GM21447 (cell line): ENCODE data around the gene DNAH2.
A peak's percentile ranks its signal among the peaks of the same experiment; 100 is the strongest.

Source experiments
- ATAC-seq: cut with Tn5 transposase; IDR thresholded peaks from one replicate; pipeline ENCODE4 v1.9.1; 2021; ENCODE audit not compliant: unreplicated experiment

DNAH2 gene

DNA sequence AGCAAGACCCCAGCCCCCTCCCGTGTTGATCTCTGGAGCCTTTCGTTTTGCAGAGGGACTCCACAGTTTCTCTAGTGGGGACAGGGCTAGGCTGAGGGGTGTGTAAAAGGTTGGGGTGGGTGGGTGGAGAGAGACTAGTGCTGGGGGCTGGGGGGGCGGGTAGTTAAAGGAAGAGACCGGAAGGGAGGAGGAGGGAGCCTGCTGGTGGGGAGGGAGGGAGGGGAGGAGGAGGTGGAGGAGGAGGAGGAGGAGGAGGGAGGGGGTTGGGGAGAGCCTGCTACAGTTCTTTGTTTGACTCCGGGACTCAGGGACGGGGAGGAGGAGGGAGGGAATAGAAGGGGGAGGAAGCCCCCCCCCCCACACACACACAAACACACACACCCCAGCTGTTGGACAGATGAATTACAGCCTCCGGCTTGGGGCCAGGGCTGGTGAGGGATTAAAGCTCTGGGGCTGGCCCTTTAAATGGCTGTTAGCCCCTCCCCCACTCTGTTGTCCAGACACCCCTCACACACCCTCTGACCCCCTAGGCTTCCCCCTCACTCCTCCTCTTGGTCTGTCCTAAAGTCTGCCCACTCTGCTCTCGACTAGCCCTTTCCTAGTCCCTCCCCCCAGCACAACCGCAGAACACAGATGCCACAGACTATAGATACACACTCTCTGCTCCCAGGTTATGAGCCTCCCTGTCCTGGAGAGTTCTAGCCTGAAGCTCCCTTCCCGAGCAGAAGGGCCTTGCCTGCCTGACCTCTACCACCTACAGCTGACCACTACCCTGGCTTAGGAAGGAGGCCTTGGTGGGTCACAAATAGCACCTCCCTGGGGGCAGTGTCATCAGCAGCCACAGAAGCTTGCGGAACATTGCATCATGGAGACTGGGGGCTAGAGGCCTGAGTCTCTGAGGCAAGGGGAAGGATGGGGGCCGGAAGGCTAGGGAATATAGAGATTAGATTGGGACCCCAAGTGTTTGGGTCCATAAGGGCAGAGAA is 120.8 kb downstream of the DNAH2 start:
- ATAC-seq: no peak

DNA sequence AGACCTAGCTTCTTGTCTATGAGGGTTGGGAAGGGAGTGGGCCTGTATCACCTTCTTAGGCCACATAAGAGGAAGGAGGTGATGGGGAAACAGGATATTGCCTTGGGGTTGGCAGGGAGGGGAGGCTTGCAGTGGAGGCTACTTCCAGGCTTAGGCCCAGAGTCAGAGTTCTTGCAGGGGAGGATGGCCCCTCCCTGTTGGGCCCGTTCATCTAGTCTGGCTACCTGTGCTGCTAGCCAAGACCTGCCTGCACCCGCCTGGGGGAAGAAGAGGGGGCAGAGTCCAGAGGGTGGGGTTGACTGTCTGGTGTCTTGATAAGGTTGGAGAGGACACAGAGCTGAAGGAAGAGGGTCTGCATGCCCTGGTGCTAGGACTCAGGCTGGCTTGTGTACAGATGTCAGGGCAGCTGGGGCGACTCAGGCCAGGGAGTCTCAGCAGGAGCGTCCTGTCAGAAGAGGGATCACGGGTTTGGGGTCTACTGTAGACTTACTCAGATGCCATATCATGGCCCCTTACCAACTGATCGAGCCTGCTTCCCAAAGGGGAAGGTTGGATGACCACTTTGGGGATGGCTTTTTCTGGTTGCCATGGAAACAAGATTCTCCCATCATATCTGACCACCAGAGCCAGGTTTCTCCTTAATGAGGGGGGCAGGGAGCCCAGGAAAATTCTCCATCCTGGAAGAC is 121.8 kb downstream of the DNAH2 start:
- ATAC-seq: no peak

DNA sequence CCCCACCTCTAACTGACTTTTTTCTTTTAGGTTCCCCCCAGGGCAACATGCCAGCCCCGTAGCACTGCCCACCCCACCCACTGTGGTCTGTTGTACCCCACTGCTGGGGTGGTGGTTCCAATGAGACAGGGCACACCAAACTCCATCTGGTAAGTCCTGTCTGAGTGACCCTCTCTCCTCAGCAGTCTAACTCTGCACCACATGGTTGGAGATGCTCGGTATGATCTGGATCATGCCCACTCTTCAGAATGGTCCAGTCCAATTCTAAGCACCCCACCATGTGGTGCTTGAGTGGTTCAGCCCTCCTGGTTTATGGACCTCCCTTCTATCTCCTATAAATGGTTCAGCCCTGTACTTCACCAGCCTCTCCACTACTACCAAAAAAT is 122.3 kb downstream of the DNAH2 start:
- ATAC-seq: no peak

DNA sequence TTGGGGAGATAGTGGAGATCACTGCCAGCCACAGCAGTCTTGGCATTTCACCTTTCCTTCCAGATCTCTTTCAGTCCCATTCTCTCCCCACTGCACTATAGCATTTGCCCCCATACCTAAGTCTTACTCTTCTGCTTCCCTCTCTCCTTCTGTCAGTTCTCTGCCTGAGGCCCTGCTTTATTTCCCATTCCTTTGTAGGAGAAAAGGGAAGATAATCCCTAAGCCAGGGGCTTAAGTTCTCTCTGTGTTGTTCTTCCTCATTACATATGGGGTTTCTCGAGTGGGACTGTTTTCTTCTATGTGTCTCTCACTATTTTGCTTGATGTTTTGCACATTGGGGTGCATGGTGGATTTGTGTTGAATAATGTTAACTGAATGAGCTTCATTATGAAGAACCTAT is 122.9 kb downstream of the DNAH2 start:
- no peak for ATAC-seq

DNA sequence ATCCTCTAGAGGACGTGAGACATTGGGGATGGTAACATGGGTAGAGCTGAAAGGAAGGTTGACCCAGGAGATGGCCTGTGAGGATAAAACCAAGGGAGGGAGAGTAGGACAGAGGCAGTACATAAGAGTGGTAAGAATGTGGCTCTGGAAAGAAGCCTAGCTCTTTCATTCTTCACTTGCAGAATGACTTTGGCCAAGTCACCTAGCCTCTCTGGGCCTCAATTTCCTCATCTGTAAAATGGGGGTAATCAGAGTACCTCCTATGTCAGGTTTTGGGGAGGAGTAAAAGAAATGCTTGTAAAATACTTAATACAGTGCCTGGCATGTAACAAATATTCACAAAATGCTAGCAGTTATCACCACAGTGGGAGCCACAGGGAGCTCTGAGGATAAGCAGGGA is 123.3 kb downstream of the DNAH2 start:
- no peak for ATAC-seq

DNA sequence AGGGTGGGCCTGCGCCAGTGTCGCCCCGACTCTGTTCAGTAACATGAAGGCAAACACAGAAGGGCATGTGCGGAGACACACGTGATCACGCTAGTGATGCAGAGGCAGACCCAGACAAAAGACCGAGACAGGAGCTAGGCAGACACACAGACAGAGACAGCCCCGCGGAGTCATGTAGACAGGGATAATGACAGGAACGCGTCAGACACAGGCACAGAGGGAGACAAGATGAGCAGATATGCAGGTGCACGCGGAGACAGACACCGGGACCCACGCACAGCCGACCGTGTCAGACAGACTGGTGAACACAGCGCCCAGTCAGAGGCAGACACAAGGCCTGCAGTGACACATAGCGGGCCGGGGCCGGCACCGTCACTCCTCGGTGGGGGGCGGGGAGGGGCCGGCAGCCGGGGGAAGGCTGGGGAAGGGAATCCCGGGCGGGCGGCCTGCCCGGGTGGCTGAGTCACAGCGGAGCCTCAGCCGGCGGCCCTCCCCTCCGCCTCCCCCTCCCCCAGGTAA is 123.9 kb downstream of the DNAH2 start:
- peak; percentile 2 for ATAC-seq

DNA sequence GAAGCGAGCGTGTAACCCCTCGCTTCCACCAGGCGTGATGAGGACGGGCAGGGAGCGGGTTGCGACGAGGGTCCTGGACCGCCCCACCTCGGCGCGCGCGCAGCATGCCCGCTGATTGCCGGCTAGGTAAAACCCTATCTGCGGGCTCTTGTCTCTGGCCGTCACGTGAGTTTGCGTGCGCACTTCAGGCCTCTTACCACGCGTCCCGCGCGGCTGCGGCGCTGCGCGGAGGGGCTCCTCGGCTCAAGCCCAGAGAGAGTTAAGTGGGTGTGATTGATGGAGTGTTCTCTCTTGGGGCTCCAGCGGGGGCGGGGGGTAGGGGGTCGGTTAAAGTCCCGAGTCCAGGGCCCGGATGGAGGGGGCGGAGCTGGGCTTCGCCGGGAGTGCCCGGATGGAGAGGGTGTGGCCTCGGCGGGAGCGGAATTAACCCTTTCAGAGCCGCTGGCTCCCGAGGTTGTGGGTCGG is 124.4 kb downstream of the DNAH2 start:
- peak; percentile 15 for ATAC-seq

DNA sequence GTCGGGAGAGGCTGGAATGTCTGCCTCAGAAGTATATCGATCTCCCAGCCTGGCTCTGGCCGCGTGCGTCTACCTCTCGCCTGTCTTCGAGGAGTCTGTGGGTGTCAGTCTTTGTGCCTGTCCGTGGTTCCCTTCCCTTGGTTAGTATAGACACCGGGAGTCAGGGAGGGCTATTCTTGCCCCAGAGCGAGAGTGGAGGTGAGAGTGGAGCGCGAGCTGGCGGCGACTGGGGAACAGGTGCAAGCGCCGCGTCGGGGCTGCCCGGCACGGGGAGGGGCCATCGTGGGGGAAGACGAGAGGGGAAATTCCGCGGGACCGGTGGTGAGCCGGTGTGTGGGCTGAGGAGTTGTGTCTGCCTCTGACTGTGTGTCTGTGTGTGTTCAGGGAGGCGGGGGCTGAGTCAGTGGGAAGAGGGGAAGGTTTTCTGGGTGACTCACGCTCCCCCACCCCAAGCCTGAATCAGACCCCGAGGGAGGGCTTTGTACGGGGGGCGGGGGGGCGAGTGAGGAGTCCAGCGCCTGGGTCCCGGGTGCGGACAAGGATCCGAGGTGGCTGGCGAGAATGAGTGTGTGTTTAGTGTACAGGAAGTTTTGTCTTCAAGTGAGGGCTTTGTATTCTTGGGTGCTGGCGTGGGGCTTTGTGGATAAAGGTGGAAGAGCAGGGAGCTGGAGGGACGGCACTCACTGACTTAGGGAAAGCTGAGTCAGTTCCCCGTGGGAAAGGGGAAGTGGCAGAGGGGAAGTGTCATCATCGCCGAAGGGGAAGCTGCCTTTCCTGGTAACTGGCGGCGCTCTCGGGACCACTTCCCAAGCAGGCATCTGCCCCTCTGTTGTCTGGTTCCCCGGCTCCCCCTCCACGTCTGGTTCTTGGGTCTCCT is 125.1 kb downstream of the DNAH2 start:
- peak; percentile 24 for ATAC-seq

DNA sequence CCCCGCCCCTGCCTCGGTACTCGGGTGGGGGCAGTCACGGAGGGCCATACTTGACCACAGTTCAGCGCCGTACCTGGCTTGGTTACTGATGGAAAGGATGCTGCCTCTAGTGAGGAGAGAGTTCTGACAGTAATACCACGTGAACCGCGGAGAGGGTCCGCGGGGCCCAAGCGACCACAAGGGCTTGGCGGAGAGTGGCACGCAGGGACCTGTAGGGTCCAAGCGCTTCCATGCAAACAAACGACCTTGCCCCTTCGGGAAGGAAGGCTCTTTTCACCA is 125.7 kb downstream of the DNAH2 start:
- ATAC-seq: peak; percentile 4

DNA sequence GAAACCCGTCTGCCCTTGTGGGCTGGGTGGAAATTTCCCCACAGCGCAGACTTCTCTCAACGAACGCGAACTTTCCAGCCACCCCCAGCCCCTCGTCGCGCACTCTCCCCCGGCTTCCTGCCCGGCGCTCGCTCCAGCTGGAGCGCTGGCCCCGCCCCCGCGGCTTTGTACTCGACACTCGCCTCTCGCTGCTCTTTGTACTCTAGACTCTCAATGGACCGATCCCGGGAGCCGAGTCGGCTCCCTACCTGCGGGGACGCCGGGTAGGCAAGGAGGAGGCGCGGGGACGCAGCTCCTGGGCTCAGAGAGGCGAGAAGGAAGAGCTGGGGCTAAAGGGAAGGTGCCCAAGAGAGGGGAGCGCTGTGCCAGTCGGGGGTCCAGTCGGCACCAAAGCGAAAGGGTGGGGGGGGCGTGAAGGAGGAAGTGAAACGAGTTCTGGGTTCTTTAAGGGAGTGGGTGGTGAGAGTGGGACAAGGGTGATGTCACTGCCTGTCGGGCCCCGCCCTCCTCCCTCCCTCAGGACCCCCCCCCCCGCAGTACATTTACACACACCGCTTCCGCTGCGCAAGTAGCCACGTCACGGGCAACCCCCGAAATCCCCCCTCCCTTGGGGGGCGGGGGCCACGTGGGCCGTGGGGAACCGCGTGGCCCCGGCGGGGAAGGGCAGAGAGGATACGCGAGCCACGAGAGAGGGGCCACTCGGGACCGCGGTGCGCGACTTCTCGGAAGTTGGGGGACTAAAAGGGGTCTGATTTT is 126.2 kb downstream of the DNAH2 start:
- peak; percentile 25 for ATAC-seq

DNA sequence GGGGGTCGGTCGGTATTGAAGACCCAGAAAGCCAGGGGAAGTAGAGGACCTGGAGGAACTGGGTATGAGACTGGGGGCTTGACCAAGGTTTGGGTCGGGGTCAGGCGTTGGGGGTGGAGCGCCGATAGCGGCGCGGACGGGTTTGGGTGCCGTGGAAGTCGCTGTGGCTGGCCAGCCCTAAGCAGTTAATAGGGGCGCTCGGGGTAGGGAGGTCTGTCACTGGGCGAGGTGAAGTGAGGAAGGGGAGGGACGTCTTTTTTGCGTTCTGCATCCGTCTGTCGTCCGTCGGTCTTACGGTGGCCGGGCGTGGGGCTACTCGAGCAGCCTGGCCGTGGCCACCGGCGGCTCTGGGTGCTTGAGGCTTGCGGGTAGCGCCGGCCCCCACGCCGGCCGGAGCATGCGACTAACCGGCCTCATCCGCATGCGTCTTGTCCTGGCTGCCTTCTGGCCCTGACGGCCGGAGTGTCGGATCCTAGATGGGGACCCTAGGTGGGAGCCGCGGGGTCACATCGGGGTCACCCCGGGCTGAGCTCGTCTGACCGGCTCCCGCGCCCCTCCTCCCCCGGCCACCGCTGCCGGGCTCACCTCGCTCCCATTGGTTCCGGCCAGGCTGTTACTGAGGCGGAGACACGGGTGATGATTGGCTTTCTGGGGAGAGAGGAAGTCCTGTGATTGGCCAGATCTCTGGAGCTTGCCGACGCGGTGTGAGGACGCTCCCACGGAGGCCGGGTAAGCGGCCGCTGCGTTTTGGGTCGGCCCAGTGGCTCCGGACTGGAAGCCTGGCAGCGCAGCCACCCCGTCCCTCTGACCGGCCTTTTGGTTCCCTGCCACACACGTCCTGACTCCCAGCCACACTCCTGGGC is 127.0 kb downstream of the DNAH2 start:
- peak; percentile 43 for ATAC-seq

DNA sequence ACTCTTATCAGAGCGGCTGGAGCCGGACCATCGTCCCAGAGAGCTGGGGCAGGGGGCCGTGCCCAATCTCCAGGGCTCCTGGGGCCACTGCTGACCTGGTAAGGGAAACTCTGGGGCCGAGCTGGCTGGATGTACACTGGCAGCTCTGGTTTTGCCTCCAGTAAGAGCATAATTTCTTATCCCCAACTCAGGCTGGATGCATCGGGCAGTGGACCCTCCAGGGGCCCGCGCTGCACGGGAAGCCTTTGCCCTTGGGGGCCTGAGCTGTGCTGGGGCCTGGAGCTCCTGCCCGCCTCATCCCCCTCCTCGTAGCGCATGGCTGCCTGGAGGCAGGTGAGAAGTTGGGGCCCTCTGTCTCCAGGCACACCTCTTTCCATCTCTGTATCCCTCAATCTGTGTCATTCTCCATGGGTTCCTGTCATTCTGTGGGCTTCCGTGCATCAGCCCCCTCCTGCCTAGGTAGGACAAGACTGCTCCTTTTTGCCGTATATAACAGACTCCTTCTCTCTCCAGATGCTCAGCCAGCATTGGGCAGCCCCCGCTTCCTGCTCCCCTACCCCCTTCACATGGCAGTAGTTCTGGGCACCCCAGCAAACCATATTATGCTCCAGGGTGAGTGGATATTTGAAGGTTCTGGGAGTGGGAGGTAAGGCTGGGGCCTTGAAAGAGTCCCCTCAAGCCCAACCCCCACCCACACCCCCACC is 128.0 kb downstream of the DNAH2 start:
- ATAC-seq: no peak

DNA sequence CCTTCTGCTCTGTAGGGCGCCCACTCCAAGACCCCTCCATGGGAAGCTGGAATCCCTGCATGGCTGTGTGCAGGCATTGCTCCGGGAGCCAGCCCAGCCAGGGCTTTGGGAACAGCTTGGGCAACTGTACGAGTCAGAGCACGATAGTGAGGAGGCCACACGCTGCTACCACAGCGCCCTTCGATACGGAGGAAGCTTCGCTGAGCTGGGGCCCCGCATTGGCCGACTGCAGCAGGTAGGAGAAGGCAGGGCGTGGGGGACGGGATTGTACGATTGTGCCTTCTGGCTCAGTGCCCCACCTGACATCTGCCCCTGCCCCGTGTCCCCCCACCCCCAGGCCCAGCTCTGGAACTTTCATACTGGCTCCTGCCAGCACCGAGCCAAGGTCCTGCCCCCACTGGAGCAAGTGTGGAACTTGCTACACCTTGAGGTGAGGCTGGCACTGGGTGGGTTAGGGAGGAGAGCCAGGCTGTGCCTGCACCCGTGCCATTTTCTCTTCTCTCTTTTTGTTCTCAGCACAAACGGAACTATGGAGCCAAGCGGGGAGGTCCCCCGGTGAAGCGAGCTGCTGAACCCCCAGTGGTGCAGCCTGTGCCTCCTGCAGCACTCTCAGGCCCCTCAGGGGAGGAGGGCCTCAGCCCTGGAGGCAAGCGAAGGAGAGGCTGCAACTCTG is 128.7 kb downstream of the DNAH2 start:
- no peak for ATAC-seq

DNA sequence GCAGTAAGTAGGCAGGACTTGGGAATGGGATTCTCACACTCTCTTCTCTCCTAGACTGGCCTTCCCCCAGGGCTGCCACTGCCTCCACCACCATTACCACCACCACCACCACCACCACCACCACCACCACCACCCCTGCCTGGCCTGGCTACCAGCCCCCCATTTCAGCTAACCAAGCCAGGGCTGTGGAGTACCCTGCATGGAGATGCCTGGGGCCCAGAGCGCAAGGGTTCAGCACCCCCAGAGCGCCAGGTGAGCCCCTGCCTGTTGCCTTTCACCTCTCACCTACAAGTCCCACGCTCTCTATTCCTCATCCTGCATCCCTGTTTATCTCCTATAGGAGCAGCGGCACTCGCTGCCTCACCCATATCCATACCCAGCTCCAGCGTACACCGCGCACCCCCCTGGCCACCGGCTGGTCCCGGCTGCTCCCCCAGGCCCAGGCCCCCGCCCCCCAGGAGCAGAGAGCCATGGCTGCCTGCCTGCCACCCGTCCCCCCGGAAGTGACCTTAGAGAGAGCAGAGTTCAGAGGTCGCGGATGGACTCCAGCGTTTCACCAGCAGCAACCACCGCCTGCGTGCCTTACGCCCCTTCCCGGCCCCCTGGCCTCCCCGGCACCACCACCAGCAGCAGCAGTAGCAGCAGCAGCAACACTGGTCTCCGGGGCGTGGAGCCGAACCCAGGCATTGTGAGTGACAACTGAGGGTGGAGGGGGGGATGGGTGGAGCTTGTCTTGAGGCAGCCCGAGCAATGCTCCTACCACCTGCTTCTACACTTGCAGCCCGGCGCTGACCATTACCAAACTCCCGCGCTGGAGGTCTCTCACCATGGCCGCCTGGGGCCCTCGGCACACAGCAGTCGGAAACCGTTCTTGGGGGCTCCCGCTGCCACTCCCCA is 129.5 kb downstream of the DNAH2 start:
- ATAC-seq: no peak

DNA sequence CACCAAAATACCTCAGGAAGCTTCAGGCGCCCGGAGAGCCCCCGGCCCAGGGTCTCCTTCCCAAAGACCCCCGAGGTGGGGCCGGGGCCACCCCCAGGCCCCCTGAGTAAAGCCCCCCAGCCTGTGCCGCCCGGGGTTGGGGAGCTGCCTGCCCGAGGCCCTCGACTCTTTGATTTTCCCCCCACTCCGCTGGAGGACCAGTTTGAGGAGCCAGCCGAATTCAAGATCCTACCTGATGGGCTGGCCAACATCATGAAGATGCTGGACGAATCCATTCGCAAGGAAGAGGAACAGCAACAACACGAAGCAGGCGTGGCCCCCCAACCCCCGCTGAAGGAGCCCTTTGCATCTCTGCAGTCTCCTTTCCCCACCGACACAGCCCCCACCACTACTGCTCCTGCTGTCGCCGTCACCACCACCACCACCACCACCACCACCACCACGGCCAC is 130.6 kb downstream of the DNAH2 start:
- no peak for ATAC-seq

DNA sequence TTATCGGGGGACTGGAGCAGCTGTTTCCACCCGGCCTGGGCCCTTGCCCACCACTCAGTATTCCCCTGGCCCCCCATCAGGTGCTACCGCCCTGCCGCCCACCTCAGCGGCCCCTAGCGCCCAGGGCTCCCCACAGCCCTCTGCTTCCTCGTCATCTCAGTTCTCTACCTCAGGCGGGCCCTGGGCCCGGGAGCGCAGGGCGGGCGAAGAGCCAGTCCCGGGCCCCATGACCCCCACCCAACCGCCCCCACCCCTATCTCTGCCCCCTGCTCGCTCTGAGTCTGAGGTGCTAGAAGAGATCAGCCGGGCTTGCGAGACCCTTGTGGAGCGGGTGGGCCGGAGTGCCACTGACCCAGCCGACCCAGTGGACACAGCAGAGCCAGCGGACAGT is 131.2 kb downstream of the DNAH2 start:
- no peak for ATAC-seq

DNA sequence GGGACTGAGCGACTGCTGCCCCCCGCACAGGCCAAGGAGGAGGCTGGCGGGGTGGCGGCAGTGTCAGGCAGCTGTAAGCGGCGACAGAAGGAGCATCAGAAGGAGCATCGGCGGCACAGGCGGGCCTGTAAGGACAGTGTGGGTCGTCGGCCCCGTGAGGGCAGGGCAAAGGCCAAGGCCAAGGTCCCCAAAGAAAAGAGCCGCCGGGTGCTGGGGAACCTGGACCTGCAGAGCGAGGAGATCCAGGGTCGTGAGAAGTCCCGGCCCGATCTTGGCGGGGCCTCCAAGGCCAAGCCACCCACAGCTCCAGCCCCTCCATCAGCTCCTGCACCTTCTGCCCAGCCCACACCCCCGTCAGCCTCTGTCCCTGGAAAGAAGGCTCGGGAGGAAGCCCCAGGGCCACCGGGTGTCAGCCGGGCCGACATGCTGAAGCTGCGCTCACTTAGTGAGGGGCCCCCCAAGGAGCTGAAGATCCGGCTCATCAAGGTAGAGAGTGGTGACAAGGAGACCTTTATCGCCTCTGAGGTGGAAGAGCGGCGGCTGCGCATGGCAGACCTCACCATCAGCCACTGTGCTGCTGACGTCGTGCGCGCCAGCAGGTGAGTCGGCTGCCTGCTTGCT is 131.7 kb downstream of the DNAH2 start:
- ATAC-seq: no peak
